ENCODE measurements around the gene SLC34A1.
"Not testable (repeated sequence)": the region's sequence is repeated elsewhere in the genome, so short reads cannot be mapped to it uniquely, and the experiment has no call there.

SLC34A1 gene

DNA sequence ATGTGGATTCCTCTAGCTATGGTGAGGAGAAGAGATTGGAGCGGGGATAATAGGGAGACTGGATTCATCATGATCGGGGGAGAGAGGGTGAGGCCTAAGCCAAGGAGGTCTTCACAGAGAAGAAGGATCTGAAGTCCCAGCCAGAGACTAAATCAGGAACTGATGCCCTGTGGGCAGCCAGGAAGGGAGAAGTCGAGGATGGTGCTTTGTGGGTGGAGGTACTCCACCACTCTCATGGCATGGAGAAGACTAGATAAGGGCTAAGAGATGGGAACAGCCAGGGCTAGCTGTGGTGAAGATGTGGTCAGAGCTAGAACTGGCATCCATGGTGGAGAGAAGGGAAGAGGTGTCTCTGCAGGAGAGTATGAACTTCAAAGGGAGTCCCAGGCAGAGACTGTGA lies 29.5 kb upstream of the SLC34A1 start:
- DNase-seq = no peak

DNA sequence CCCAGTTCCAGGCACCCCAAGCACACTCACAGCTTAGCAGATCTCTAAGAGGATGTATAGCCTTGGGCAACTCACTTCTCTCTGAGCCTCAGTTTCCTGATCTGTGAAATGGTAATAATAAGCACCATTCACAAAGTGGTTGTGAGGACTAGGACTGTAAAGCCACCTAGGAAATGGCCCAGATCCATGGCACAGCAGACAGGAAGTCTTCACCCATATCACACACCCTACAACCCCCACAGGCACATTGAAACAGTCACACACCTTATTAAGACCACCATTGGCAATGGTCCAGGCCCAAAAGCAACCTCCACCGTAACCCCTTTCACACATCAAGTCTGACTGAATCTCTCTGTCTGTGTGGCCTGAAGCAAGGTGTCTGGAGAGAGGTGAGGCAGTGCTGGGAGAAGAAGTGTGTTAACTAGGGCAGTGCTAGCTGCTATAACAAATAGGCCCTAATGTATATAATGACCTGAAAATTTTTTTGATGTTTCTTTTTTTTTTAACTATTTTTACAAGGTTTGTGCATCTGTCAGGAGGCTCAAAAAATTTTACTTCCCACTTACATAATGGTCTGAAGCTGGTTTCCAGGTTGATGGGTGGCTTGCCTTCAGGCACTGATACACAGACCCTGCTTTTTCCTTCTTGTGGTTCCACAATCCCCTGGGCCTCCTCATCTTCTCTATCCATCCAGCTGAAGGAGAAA lies 28.9 kb upstream of the SLC34A1 start:
- no peak for DNase-seq

DNA sequence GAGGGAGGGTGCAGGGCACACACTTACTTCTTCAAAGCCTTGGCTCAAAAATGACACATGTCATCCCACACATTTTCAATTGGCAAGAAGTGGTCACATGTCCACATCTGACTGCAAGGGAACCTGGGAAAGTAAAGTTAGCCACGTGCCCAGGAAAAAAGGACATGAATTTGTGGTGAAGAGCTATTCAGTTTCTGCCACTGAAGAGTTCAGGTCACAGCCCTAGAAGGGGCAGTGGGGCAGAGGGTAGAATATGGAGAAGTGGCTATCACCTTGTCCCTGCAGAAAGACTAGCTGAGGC lies 28.4 kb upstream of the SLC34A1 start:
- no peak for DNase-seq

DNA sequence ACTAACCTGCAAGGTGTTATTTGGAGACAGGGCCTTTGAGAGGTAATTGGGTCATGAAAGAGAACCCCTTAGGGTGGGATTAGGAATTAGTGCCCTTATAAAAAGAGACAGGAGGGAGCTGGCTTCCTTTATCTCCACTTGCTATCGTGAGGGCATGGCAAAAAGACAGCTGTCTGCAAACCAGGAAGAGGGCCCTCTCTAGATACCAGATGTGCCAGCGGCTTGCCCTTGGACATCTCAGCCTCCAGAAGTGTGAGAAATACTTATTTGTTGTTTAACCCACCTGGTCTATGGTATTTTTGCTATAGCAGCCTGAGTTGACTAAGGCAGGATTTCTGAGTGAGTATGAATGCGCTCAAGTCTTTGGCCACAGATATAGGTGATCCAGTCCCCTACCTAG lies 27.5 kb upstream of the SLC34A1 start:
- DNase-seq = no peak

DNA sequence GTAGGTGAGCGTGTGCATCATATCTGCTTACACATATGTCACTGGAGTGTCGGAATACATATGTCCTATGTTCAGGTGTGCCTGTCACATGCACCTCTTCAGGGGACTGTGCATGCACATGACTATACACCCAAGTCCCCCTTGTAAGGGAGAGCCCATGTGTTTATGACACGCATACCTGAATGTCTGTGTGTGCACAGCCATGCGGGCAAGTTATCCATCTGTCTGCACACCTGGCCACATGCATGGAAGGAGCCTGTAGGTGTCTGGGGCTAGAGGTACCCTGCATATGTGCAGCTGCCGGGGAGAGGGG lies 27.1 kb upstream of the SLC34A1 start:
- DNase-seq = no peak

DNA sequence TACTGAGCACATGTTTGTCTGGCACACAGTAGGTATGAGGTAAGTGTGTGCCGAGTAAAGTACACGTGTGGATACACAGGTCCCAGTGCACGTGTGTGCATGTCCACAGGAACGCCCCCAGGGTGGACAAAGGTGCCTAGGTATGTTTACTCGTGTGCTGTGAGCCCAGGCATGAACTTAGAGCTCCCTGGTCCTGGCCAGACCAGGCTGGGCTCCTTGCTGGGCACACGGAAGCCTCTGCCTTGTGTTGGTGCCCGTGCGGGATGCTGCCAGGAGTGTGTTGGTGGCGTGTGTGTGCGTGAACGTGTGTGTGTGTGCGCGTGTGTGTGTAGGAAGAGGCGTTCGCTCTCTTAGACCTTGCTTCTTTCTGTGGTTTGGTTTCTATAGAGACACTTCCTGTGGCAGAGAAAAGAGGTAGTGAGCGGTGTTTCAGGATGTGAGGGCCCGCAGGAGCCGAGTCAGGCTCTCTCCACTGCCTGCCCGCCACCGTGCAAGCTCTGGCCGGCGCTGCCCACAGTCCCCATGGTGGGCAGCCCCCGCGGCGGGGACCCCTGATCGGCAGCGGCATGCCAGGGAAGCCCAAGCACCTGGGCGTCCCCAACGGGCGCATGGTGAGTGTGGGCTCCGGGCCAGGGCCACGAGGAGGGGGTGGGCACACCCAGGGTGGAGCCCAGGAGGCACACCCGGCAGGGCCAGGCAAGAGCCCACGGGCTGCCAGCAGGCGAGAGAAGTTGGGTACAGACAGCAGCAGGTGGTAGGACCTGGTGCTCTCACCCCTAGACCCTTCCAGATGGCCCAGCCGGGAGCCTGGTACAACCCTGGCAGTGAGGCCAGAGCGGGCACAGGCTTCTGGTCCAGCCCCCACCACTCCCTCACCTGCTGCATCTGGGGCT lies 26.5 kb upstream of the SLC34A1 start, which contains the start of gene RGS14:
Gene RGS14, plus strand, starts transcription at position 466 of the 893 bp plus-strand sequence. Its CDS starts 101 bp downstream, at position 567.
- peak in 10 of 51 donors; percentile 11 to 33 (median 18) for DNase-seq

DNA sequence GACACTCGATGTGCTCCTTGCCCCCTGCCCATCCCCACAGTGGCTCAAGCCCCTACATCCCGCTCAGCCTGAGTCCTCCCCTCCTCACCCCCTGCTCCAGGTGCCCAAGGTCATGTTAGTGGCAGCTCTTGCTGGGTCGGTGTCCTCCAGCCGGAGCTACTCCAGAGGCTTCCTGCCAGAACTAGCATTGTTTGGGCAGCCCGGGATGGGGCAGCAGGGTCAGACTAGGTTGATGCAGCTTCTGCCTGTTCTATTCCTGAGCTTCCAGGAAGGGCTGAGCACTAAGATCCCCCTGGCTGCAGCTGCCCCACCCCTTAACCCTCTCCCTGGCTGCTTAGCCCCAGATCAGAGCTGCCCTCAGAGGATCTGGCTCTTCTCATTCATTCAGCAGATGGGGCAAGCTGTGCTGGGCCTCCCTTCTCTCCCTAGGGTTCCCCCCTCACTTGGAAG lies 25.8 kb upstream of the SLC34A1 start:
- DNase-seq = no peak

DNA sequence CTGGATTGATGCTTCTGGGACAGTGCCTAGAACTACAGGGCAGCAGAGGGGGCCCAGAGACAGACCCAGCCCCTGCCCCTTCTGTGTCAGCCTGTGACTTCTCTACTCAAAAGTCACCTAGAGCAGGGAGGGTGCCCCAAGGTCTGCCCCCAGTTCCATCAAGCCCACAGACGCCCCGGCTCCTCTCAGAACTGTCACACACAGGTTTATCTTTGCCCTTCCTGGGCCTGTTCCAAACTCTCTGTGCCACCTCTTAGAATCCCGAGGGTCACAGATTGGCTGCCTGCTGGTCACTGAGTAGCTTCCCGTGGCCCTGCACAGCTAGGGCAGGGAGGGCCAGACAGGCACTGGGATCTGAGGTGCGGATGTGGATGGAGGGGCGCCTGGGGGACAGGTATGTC lies 24.8 kb upstream of the SLC34A1 start:
- DNase-seq = no peak

DNA sequence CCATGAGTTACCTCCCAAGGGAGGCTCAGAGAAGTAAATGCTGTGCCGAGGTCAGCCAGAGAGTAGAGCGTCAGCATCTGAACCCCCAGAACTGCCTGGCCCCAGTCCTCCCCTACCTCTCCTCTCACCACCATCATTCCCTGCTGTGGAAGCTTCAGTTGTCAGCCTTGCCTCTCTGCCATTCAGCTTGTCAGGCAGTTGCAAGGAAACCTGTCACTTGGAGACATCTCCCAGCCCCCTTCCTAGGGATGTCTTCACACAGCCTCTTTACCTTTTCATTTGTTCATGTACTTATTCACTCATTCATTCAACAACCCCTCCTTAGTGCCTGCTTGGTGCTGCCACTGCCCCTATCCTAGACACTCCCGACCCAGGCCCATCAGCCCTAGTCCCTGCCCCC lies 24.4 kb upstream of the SLC34A1 start:
- DNase-seq = no peak

DNA sequence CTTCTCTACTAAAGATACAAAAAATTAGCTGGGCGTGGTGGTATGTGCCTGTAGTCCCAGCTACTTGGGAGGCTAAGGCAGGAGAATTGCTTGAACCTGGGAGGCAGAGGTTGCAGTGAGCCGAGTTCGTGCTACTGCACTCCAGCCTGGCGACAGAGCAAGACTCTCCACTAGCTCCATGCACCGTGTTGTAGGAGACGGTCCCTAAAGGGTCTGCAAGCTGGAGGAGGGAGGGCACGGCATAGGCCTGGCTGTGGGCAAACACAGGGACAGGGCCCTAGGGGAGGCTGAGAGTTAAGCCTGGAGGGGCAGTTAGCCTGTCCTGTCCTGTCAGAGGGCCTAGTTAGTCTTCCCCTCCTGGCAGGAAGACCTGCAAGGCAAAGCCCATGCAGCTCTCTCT lies 23.5 kb upstream of the SLC34A1 start:
- DNase-seq = not testable (repeated sequence)

DNA sequence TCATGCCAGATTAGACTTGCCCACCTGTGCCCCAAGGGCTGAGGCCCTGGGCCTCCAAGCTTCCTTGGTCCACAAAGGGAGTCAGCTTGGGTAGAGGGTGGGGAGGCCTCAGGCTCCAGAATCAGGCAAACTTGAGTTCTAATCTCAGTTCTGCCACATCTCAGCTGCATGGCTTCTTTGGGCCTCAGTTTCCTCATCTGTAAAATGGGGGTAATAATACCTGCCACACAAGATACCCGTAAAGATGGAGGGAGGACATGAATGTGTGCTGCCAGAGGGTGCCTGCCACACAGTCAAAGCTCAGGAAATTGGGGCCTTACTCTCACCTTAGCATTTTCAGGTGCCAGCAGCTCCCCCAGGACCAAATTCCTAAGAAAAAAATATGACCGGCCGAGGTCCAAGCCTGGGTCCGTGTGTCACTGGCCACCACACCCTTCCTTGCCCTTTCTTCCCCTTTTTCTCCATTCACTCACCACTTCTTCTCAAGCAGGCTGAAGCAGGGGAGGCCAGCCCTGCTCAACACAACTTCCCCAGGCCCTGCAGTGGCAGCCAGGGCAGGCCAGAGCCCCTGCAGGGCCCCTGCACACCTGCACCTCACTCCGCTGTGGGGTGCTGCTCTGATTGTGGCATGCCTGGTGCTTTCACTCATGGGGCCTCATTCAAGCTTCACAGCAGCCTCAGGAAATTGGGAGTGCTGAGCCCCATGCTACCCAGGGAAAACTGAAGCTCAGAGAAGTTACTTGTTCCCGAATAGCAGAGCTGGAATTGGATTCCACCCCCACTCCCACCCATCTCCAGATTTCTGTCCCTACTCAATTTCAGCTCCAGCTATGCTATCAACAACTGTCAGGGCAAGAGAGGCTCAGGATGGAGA lies 22.6 kb upstream of the SLC34A1 start:
- DNase-seq = peak in 1 of 51 donors; percentile 38

DNA sequence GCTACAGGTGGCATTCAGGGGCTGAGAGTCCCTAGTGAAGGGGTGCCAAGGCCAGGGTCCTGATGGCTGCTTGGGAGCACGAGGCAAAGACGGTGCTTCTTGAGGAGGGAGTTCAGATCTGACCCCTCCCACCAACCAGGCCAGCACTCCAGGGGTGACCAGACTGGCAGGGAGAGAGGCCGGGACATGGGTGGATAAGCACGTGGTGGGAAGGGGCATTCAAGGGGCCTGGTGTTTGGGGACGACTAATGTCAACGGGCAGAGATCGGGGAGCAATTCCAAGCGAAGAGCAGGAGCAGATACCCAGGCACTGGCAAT lies 22.0 kb upstream of the SLC34A1 start:
- DNase-seq = no peak

DNA sequence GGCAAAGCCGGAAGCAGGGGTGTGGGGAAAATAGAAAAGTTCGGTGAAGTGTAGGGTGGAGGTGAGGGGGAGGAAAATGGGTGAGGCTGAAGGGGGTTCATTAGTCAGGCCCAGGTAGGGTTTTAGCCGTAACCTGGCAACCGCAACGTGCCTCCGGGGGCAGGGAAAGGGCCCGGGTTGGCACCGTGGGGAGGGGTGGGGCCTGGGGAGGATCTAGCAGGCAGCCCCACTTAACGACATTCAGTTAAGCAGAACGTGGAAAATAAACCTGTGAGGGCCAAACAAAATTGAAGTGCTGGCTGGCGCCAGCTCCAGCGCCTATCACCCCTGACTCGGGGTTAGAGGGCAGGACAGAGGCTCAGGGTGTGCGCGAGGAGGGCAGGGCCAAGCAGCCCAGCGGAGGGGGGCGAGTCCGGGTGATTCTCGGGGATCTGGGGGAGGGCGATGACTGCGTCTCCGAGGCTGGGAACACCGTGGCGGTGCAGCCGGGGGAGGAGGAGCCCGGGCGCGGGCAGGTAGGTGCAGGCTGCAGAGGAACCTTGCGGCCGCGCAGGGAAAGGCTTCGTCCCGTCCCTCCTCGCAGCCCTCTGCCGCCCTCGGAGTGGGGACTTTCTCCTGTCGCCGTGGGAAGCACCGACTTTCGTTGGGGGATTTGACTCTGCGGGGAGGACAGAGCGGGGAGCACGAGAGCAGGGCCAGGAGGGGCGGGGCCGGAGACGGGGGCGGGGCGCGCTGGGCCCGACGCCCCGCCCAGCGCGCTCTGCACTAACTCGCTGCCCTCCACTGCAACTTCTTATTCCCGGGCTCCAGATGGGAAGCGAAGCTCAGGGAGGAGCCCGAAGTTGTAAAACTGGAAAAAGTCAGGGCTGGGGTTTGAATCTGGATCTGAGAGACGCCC lies 21.4 kb upstream of the SLC34A1 start:
- peak in 10 of 51 donors; percentile 10 to 76 (median 22) for DNase-seq

DNA sequence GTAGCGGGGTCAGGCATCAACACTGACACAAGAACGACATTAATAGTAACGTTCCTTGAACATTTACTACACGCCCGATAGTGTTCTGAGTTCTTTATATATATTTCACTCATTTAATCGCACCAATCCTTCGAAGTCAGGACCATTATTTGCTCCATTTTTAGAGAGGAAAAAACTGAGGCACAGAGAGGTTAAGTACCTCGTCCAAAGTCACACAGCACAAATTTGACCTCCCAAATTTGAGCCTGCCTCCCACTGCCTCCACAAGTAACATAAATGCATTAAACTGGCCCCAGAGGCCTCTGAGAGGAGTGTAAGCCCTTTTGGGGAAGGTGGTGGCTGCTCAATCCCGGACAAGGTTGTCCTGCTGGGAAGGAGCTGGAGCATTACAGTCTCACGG lies 20.7 kb upstream of the SLC34A1 start:
- no peak for DNase-seq

DNA sequence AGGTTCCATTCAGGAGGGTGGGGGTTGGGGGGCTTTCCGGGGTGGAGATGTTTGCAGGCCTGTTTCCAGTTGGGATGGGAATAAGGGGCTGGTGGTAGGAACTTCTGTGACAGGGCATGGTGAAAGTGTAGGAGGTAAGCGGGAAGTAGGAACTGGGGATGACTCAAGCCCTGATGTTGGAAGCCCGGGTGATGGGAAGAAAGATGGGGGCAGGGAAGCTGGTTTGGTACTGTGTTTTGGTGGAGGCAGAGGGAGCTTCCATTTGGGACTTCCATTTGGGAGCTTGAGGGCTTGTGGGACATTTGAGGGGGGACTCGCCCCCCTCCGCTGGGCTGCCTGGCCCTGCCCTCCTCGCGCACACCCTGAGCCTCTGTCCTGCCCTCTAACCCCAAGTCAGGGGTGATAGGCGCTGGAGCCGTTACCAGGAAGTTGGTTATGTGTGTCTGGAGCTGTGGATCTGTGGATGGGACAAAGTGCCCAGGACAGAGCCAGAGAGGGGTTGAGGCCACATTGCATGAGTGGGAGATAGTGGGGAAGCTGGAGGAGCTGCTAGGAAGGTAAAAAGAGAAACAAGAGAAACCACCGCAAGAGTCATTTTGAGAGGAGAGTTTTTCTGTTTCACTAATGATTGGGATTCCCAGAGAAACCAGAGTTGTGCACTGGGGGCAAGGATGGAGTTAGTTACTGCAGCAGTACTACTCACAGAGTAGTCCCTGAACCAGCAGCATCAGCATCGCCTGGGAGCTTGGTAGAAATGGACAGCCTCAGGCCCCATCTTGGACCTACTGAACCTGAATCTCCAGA lies 19.9 kb upstream of the SLC34A1 start:
- peak in 1 of 51 donors; percentile 7 for DNase-seq

DNA sequence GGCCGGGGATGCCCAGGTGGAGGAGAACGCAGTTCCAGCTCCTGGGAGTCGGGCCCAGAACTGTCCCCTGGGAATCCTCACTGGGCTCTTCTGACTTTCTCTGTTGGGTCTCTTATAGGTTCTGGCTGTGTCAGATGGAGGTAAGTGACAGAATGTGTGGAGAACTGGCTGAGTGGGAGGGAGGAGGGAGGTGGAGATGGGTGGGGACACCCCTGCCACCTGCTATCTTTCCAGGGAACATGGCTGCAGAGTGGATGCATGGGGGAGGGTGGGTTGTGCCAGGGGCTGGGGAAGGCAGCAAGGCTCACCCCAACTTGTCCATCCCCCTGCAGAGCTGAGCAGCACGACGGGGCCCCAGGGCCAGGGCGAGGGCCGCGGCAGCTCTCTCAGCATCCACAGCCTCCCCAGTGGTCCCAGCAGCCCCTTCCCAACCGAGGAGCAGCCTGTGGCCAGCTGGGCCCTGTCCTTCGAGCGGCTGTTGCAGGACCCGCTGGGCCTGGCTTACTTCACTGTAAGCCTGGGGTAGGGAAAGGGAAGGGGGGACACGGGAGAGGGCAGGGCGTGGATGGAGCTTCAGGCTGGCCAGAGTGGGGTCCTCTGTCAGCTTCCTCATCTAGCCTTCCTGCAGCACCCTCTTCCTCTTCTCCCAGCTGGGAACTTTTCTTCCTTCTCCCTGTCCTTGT lies 18.2 kb upstream of the SLC34A1 start:
- DNase-seq = no peak

DNA sequence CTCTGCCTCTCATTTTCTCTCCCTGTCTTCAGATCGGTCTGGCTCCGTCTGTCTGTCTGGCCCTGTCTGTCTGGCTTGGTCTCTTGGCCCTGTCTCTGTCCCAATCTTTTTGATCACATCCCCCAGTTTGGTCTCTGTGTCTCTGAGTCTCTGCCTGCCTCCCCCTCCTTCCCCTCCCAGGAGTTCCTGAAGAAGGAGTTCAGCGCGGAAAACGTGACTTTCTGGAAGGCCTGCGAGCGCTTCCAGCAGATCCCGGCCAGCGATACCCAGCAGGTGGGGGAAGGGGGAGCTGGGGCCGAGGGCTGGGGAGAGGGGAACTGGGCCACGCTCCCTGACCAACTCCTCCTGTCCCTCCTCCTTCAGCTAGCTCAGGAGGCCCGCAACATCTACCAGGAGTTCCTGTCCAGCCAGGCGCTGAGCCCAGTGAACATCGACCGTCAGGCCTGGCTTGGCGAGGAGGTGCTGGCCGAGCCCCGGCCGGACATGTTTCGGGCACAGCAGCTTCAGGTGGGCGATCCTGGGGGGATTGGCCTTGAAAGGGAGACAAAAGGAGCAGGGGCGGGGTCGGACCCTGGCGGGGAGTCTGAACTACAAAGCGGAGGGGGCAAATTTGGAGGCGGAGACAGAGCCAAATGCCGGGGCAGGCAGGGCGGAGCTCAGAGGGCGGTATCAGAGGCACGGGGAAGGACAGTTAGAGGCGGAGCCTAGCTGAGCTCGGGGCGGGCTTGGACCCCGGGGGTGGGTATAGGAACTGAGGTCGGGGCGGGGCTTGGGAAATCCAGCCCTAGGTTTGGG lies 17.5 kb upstream of the SLC34A1 start:
- DNase-seq = peak in 13 of 51 donors; percentile 8 to 58 (median 27)

DNA sequence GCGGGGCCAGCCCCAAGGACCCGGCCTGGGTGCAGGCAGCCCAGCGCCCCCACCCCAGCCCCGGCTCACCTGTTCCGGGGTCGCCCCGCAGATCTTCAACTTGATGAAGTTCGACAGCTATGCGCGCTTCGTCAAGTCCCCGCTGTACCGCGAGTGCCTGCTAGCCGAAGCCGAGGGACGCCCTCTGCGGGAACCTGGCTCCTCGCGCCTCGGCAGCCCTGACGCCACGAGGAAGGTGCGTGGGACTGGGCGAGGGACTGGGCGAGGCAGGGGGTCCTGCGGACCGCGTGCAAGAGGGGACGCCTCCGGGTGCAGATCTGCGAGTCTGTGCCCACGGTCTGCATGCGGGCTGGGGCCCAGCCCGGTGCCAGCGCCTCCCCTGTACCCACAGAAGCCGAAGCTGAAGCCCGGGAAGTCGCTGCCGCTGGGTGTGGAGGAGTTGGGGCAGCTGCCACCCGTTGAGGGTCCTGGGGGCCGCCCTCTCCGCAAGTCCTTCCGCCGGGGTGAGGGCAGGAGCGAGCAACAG lies 16.8 kb upstream of the SLC34A1 start:
- peak in 1 of 51 donors; percentile 14 for DNase-seq

Measured in hypothalamus (tissue), 51 donors.